HepG2 (cell line): ENCODE measurements around the gene CD79A. TPM values are rescaled to one million over a fixed set of nuclear protein-coding genes. Genes with fewer than 3 reads are reported as not detected.

ENCODE experiments used
- GATA4 ChIP-seq: sonication (generic); IDR thresholded peaks from 2 replicates; pipeline ENCODE4 v1.6.1; 2016; ENCODE audit warnings: antibody characterized with exemption, low read depth, borderline replicate concordance
- PATZ1 ChIP-seq: sonication (generic); formaldehyde crosslinking; IDR thresholded peaks from 2 replicates; pipeline ENCODE4 v1.4.0; 2020; ENCODE audit warnings: missing genetic modification reagents
- REPIN1 ChIP-seq: sonication (generic); formaldehyde crosslinking; IDR thresholded peaks from 2 replicates; pipeline ENCODE4 v1.8.0; 2022; ENCODE audit warnings: missing genetic modification reagents, low read depth, mild to moderate bottlenecking, borderline replicate concordance
- SMAD3 ChIP-seq: sonication (generic); formaldehyde crosslinking; IDR thresholded peaks from 2 replicates; pipeline ENCODE4 v1.4.0; 2020; ENCODE audit warnings: missing genetic modification reagents
- SNAPC2 ChIP-seq: sonication (generic); formaldehyde crosslinking; IDR thresholded peaks from 2 replicates; pipeline ENCODE4 v1.8.1; 2022; ENCODE audit warnings: mild to moderate bottlenecking, missing genetic modification reagents
- ZBTB38 ChIP-seq: sonication (generic); formaldehyde crosslinking; IDR thresholded peaks from 2 replicates; pipeline ENCODE4 v1.5.1; 2020; ENCODE audit warnings: mild to moderate bottlenecking, missing genetic modification reagents
- ZBTB4 ChIP-seq: sonication (generic); formaldehyde crosslinking; IDR thresholded peaks from 2 replicates; pipeline ENCODE4 v1.4.0; 2020; ENCODE audit warnings: missing genetic modification reagents, mild to moderate bottlenecking, borderline replicate concordance
- ZC3H4 ChIP-seq: sonication (generic); formaldehyde crosslinking; IDR thresholded peaks from 2 replicates; pipeline ENCODE4 v1.4.0; 2020; ENCODE audit warnings: missing genetic modification reagents, borderline replicate concordance
- ZNF24 ChIP-seq: fragments of 450-650 bp; IDR thresholded peaks from 2 replicates; pipeline ENCODE4 v1.6.1; 2017; ENCODE audit warnings: antibody characterized with exemption, mild to moderate bottlenecking
- ZNF264 ChIP-seq: sonication (generic); formaldehyde crosslinking; IDR thresholded peaks from 2 replicates; pipeline ENCODE4 v1.4.0; 2020; ENCODE audit warnings: missing genetic modification reagents
- ZNF350 ChIP-seq: sonication (generic); formaldehyde crosslinking; IDR thresholded peaks from 2 replicates; pipeline ENCODE4 v1.4.0; 2020; ENCODE audit warnings: mild to moderate bottlenecking, low read depth, missing genetic modification reagents, borderline replicate concordance
- ZNF367 ChIP-seq: sonication (generic); formaldehyde crosslinking; IDR thresholded peaks from 2 replicates; pipeline ENCODE4 v1.4.0; 2020; ENCODE audit warnings: missing genetic modification reagents, borderline replicate concordance
- ZNF431 ChIP-seq: sonication (generic); formaldehyde crosslinking; IDR thresholded peaks from 2 replicates; pipeline ENCODE4 v1.9.0; 2022; ENCODE audit warnings: missing genetic modification reagents, low read depth, mild to moderate bottlenecking, borderline replicate concordance
- ZNF615 ChIP-seq: sonication (generic); formaldehyde crosslinking; IDR thresholded peaks from 2 replicates; pipeline ENCODE4 v1.5.0; 2020; ENCODE audit warnings: mild to moderate bottlenecking, missing genetic modification reagents, borderline replicate concordance
- polyA plus RNA-seq, 8 experiments: library from polyadenylated mRNA; depleted of rRNA in 3 of 8; stranded (reverse) in 7 of 8; unstranded in 1 of 8; fragments of >200 nt; fragmentation: Illumina TruSeq in 4 of 8; extraction: Trizol in 4 of 8; gene quantifications; 2 replicates each; pipeline versions ENCODE4 v1.2.1 to v1.2.3, GENCODE V29; 2011 to 2016; ENCODE audit warnings: low read depth in 4 of 8, missing spikeins in 1 of 8, mixed read lengths in 1 of 8; ENCODE audit not compliant: insufficient read depth in 1 of 8
- total RNA-seq, 5 experiments: library from RNA; depleted of rRNA; stranded (reverse); fragments of >200 nt; fragmentation: Illumina TruSeq; extraction: Trizol; gene quantifications; 2 replicates each; pipeline ENCODE4 v1.2.3, GENCODE V29; 2016; ENCODE audit warnings: low read depth in 1 of 5
- TF ChIP-seq, protein P1 (sequence below): sonication (generic); formaldehyde crosslinking; IDR thresholded peaks from 2 replicates; pipeline ENCODE4 v1.5.0; 2020; ENCODE audit warnings: missing genetic modification reagents

CD79A gene
- total and polyA plus RNA-seq, 2 of the 13 experiments (the other 11 are each of a cell fraction or from before 2014, with no cell fraction given) = 0.24 to 0.33 TPM

- TF ChIP-seq ZNF431 (CRISPR knock-in tag) (no peak), ZBTB38 (CRISPR knock-in tag) (peak; percentile 43), ZC3H4 (CRISPR knock-in tag) (peak; percentile 45; the same call in 1 of the 2 replicates), ZNF24 (no peak), SNAPC2 (CRISPR knock-in tag) (peak; percentile 89; the same call in 1 of the 2 replicates), PATZ1 (CRISPR knock-in tag) (peak; percentile 78), ZBTB4 (no peak), ZNF350 (CRISPR knock-in tag) (peak; percentile 71; the same call in 1 of the 2 replicates), ZNF367 (CRISPR knock-in tag) (no peak), GATA4 (no peak), ZNF615 (CRISPR knock-in tag) (0 out of 2 replicates have a peak, but pooled peaks have one; percentile 37), SMAD3 (CRISPR knock-in tag) (peak; percentile 37; the same call in 1 of the 2 replicates), ZNF264 (0 out of 2 replicates have a peak, but pooled peaks have one; percentile 8), REPIN1 (CRISPR knock-in tag) (peak; percentile 86)
- TF ChIP-seq, protein P1, sequence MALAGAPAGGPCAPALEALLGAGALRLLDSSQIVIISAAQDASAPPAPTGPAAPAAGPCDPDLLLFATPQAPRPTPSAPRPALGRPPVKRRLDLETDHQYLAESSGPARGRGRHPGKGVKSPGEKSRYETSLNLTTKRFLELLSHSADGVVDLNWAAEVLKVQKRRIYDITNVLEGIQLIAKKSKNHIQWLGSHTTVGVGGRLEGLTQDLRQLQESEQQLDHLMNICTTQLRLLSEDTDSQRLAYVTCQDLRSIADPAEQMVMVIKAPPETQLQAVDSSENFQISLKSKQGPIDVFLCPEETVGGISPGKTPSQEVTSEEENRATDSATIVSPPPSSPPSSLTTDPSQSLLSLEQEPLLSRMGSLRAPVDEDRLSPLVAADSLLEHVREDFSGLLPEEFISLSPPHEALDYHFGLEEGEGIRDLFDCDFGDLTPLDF (CRISPR knock-in tag) = peak; percentile 33; the same call in 1 of the 2 replicates
Measured at GRCh38 chr19:41859618-41860418, 17.3 kb upstream of the CD79A start, which contains the start of gene RPS19 (continued).
